ENCODE results near the gene ACKR4.
"Not testable (repeated sequence)": the region's sequence is repeated elsewhere in the genome, so short reads cannot be mapped to it uniquely, and the experiment has no call there.

ACKR4 gene

GRCh38 chr3:132629928-132630327 lies 32.9 kb downstream of the ACKR4 start:
- Histone ChIP-seq H3K9me3 (ENCODE audit: low read length) (no peaks in the 10 kb centered on the region), H3K4me1 (ENCODE audit: insufficient read depth, low read length) (no peaks in the 10 kb centered on the region), H3K27me3 (ENCODE audit: insufficient read depth, low read length) (no peaks in the 10 kb centered on the region), H3K36me3 (ENCODE audit: insufficient read depth, low read length) (peaks cover 25% of the 10 kb centered on the region), H2AFZ (ENCODE audit: low read depth, low read length) (no peak overlapping the region), H3K4me3 (ENCODE audit: low read length) (no peak overlapping the region)

GRCh38 chr3:132630612-132631011 lies 33.5 kb downstream of the ACKR4 start:
- H3K27me3 ChIP-seq (ENCODE audit: insufficient read depth, low read length), result no peaks in the 10 kb centered on the region

GRCh38 chr3:132635052-132635451 lies 38.0 kb downstream of the ACKR4 start:
- no peak overlapping the region for H3K4me3 ChIP-seq (ENCODE audit: low read length)
- H3K36me3 ChIP-seq (ENCODE audit: insufficient read depth, low read length), result peaks cover 21% of the 10 kb centered on the region

More at GRCh38 chr3:132630612-132631011, 33.5 kb downstream of the ACKR4 start:
- Histone ChIP-seq H2AFZ (ENCODE audit: low read depth, low read length) (no peak overlapping the region), H3K9me3 (ENCODE audit: low read length) (no peaks in the 10 kb centered on the region), H3K4me3 (ENCODE audit: low read length) (no peak overlapping the region), H3K36me3 (ENCODE audit: insufficient read depth, low read length) (peaks cover 25% of the 10 kb centered on the region), H3K4me1 (ENCODE audit: insufficient read depth, low read length) (no peaks in the 10 kb centered on the region)

GRCh38 chr3:132637590-132637989 lies 40.5 kb downstream of the ACKR4 start:
- Histone ChIP-seq H3K9me3 (ENCODE audit: low read length) (no peaks in the 10 kb centered on the region), H3K4me3 (ENCODE audit: low read length) (no peak overlapping the region), H3K4me1 (ENCODE audit: insufficient read depth, low read length) (no peaks in the 10 kb centered on the region), H2AFZ (ENCODE audit: low read depth, low read length) (no peak overlapping the region), H3K27me3 (ENCODE audit: insufficient read depth, low read length) (no peaks in the 10 kb centered on the region), H3K36me3 (ENCODE audit: insufficient read depth, low read length) (peaks cover 25% of the 10 kb centered on the region)

More at GRCh38 chr3:132635052-132635451, 38.0 kb downstream of the ACKR4 start:
- no peaks in the 10 kb centered on the region for H3K27me3 ChIP-seq (ENCODE audit: insufficient read depth, low read length)
- no peaks in the 10 kb centered on the region for H3K9me3 ChIP-seq (ENCODE audit: low read length)
- no peak overlapping the region for H2AFZ ChIP-seq (ENCODE audit: low read depth, low read length)
- no peaks in the 10 kb centered on the region for H3K4me1 ChIP-seq (ENCODE audit: insufficient read depth, low read length)

GRCh38 chr3:132638706-132639105 lies 41.6 kb downstream of the ACKR4 start:
- H3K9me3 ChIP-seq (ENCODE audit: low read length), result no peaks in the 10 kb centered on the region
- H3K4me1 ChIP-seq (ENCODE audit: insufficient read depth, low read length), result no peaks in the 10 kb centered on the region
- H3K27me3 ChIP-seq (ENCODE audit: insufficient read depth, low read length), result no peaks in the 10 kb centered on the region
- no peak overlapping the region for H3K4me3 ChIP-seq (ENCODE audit: low read length)
- H3K36me3 ChIP-seq (ENCODE audit: insufficient read depth, low read length), result peaks cover 25% of the 10 kb centered on the region
- no peak overlapping the region for H2AFZ ChIP-seq (ENCODE audit: low read depth, low read length)

- not testable (repeated sequence) for H3K4me1 ChIP-seq (ENCODE audit: insufficient read depth, low read length); H3K9me3 ChIP-seq (ENCODE audit: low read length); H3K4me3 ChIP-seq (ENCODE audit: low read length); H3K27me3 ChIP-seq (ENCODE audit: insufficient read depth, low read length); H2AFZ ChIP-seq (ENCODE audit: low read depth, low read length)
- peaks cover 25% of the 10 kb centered on the region for H3K36me3 ChIP-seq (ENCODE audit: insufficient read depth, low read length)
These were observed 44.4 kb downstream of the ACKR4 start for GRCh38 chr3:132641427-132641826.

GRCh38 chr3:132641837-132642538 lies 44.9 kb downstream of the ACKR4 start:
- H3K36me3 ChIP-seq (ENCODE audit: insufficient read depth, low read length), result peaks cover 25% of the 10 kb centered on the region
- no peaks in the 10 kb centered on the region for H3K9me3 ChIP-seq (ENCODE audit: low read length)
- no peak overlapping the region for H3K4me3 ChIP-seq (ENCODE audit: low read length)
- no peaks in the 10 kb centered on the region for H3K27me3 ChIP-seq (ENCODE audit: insufficient read depth, low read length)
- H2AFZ ChIP-seq (ENCODE audit: low read depth, low read length), result no peak overlapping the region
- H3K4me1 ChIP-seq (ENCODE audit: insufficient read depth, low read length), result no peaks in the 10 kb centered on the region

- Histone ChIP-seq H3K4me1 (ENCODE audit: insufficient read depth, low read length) (no peaks in the 10 kb centered on the region), H3K4me3 (ENCODE audit: low read length) (no peak overlapping the region), H2AFZ (ENCODE audit: low read depth, low read length) (no peak overlapping the region), H3K36me3 (ENCODE audit: insufficient read depth, low read length) (peaks cover 21% of the 10 kb centered on the region), H3K9me3 (ENCODE audit: low read length) (no peaks in the 10 kb centered on the region), H3K27me3 (ENCODE audit: insufficient read depth, low read length) (no peaks in the 10 kb centered on the region)
These were observed 45.4 kb downstream of the ACKR4 start for GRCh38 chr3:132642539-132642847.

GRCh38 chr3:132643366-132643765 lies 46.3 kb downstream of the ACKR4 start:
- H3K4me1 ChIP-seq (ENCODE audit: insufficient read depth, low read length), result no peaks in the 10 kb centered on the region
- no peak overlapping the region for H2AFZ ChIP-seq (ENCODE audit: low read depth, low read length)
- no peaks in the 10 kb centered on the region for H3K9me3 ChIP-seq (ENCODE audit: low read length)
- H3K4me3 ChIP-seq (ENCODE audit: low read length), result no peak overlapping the region
- H3K27me3 ChIP-seq (ENCODE audit: insufficient read depth, low read length), result no peaks in the 10 kb centered on the region
- peaks cover 14% of the 10 kb centered on the region for H3K36me3 ChIP-seq (ENCODE audit: insufficient read depth, low read length)

GRCh38 chr3:132645058-132645457 lies 48.0 kb downstream of the ACKR4 start:
- H3K36me3 ChIP-seq (ENCODE audit: insufficient read depth, low read length), result peaks cover 4% of the 10 kb centered on the region
- no peak overlapping the region for H2AFZ ChIP-seq (ENCODE audit: low read depth, low read length)
- no peaks in the 10 kb centered on the region for H3K27me3 ChIP-seq (ENCODE audit: insufficient read depth, low read length)
- no peak overlapping the region for H3K4me3 ChIP-seq (ENCODE audit: low read length)
- H3K9me3 ChIP-seq (ENCODE audit: low read length), result no peaks in the 10 kb centered on the region
- no peaks in the 10 kb centered on the region for H3K4me1 ChIP-seq (ENCODE audit: insufficient read depth, low read length)

- H3K36me3 ChIP-seq (ENCODE audit: insufficient read depth, low read length), result no peaks in the 10 kb centered on the region
- no peak overlapping the region for H3K4me3 ChIP-seq (ENCODE audit: low read length)
- H3K4me1 ChIP-seq (ENCODE audit: insufficient read depth, low read length), result no peaks in the 10 kb centered on the region
- H2AFZ ChIP-seq (ENCODE audit: low read depth, low read length), result no peak overlapping the region
- H3K9me3 ChIP-seq (ENCODE audit: low read length), result no peaks in the 10 kb centered on the region
- H3K27me3 ChIP-seq (ENCODE audit: insufficient read depth, low read length), result no peaks in the 10 kb centered on the region
These were observed 53.1 kb downstream of the ACKR4 start for GRCh38 chr3:132650153-132650552.

Data from neuron (in vitro differentiated cells).